GM12878 (cell line): Measurements from ENCODE around the gene AP3D1.

ENCODE experiments used
- ETV6 ChIP-seq, 2 experiments: fragments of 450-650 bp in 1 of 2; IDR thresholded peaks in 1 of 2; conservative IDR thresholded peaks in 1 of 2; 2 replicates each; pipeline ENCODE4 v1.6.1; 2014; ENCODE audit warnings: antibody characterized with exemption in 1 of 2, borderline replicate concordance in 1 of 2, low read depth in 1 of 2, mild to moderate bottlenecking in 1 of 2, moderate library complexity in 1 of 2
- JUND ChIP-seq: IDR thresholded peaks from 2 replicates; pipeline ENCODE4 v1.6.1; 2012; ENCODE audit warnings: low read depth, mild to moderate bottlenecking, low read length, improper control_type of control experiment, moderate library complexity
- NFIC ChIP-seq: IDR thresholded peaks from 2 replicates; pipeline ENCODE4 v1.6.1; 2012; ENCODE audit warnings: low read depth, mild to moderate bottlenecking, inconsistent platforms, low read length, moderate library complexity
- POLR2AphosphoS5 ChIP-seq: IDR thresholded peaks from 2 replicates; pipeline ENCODE4 v1.6.1; 2011; ENCODE audit warnings: mild to moderate bottlenecking, low read length, inconsistent platforms
- RCOR1 ChIP-seq: conservative IDR thresholded peaks from 2 replicates; pipeline ENCODE4 v1.6.1; 2012; ENCODE audit warnings: low read depth, low read length, improper control_type of control experiment
- REST ChIP-seq: IDR thresholded peaks from 2 replicates; pipeline ENCODE4 v1.6.1; 2012; ENCODE audit warnings: mild to moderate bottlenecking, low read depth, low read length
- SMC3 ChIP-seq: IDR thresholded peaks from 2 replicates; pipeline ENCODE4 v1.6.1; 2011; ENCODE audit warnings: low read length, improper control_type of control experiment, borderline replicate concordance
- SREBF1 ChIP-seq: IDR thresholded peaks from 2 replicates; pipeline ENCODE4 v1.6.1; 2012; ENCODE audit warnings: mild to moderate bottlenecking, low read length
- TAF1 ChIP-seq: IDR thresholded peaks from 2 replicates; pipeline ENCODE4 v1.6.1; 2011; ENCODE audit warnings: mild to moderate bottlenecking, low read depth, low read length, borderline replicate concordance
- TCF12 ChIP-seq: IDR thresholded peaks from 2 replicates; pipeline ENCODE4 v1.6.1; 2011; ENCODE audit warnings: low read depth, mild to moderate bottlenecking, low read length
- ZBTB33 ChIP-seq: fragments of 450-650 bp; IDR thresholded peaks from 2 replicates; pipeline ENCODE4 v1.6.1; 2017; ENCODE audit warnings: mild to moderate bottlenecking
- TF ChIP-seq, protein P1 (sequence below), 3 experiments: IDR thresholded peaks in 2 of 3; conservative IDR thresholded peaks in 1 of 3; 2 replicates each; pipeline ENCODE4 v1.5.1; 2011; ENCODE audit warnings: low read depth in 3 of 3, low read length in 3 of 3, mild to moderate bottlenecking in 3 of 3, control low read depth in 2 of 3, moderate library complexity in 2 of 3, inconsistent platforms in 1 of 3, mixed read lengths in 1 of 3; ENCODE audit not compliant: control insufficient read depth in 2 of 3, insufficient read depth in 1 of 3; ENCODE audit errors: extremely low read depth in 1 of 3
- TF ChIP-seq, protein P2 (sequence below): IDR thresholded peaks from 2 replicates; pipeline ENCODE4 v1.6.1; 2011; ENCODE audit warnings: borderline replicate concordance, low read depth, mild to moderate bottlenecking, moderate library complexity, mixed read lengths, low read length; ENCODE audit not compliant: insufficient read depth; ENCODE audit errors: extremely low read length

DNA sequence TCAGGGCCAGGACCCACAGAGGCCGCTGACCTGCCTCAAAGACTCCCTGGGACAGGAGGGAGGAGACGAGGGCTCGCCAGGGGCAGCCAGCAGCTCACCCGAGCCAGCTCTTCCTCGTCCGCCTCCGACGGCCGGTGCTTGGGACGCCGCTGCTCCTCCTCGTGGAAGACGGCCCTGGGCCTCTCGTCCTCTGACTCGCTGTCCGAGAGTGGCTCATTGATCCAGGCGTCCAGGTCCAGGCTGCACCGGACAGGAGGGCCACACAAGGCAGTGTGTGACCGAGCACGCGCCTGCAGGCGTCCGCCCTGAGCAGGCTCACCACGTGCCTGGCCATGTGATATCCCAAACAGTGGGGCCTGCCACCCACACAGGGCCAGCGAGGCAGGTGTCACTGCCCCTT, 34.9 kb downstream of the AP3D1 start:
- TF ChIP-seq TAF1 (no peak), TCF12 (no peak), REST (no peak), RCOR1 (no peak), SREBF1 (no peak), POLR2AphosphoS5 (no peak), ZBTB33 (no peak), SMC3 (no peak), JUND (no peak), NFIC (no peak), ETV6 (conservative IDR thresholded peaks at IDR 0.05 in 1 of 2, IDR thresholded peaks at IDR 0.05 in 1 of 2; ENCODE audit: borderline replicate concordance in 1 of 2, low read depth in 1 of 2) (no peak)
- TF ChIP-seq, protein P1, sequence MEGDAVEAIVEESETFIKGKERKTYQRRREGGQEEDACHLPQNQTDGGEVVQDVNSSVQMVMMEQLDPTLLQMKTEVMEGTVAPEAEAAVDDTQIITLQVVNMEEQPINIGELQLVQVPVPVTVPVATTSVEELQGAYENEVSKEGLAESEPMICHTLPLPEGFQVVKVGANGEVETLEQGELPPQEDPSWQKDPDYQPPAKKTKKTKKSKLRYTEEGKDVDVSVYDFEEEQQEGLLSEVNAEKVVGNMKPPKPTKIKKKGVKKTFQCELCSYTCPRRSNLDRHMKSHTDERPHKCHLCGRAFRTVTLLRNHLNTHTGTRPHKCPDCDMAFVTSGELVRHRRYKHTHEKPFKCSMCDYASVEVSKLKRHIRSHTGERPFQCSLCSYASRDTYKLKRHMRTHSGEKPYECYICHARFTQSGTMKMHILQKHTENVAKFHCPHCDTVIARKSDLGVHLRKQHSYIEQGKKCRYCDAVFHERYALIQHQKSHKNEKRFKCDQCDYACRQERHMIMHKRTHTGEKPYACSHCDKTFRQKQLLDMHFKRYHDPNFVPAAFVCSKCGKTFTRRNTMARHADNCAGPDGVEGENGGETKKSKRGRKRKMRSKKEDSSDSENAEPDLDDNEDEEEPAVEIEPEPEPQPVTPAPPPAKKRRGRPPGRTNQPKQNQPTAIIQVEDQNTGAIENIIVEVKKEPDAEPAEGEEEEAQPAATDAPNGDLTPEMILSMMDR (IDR thresholded peaks at IDR 0.05 in 2 of 3, conservative IDR thresholded peaks at IDR 0.05 in 1 of 3; ENCODE audit: control insufficient read depth in 2 of 3, extremely low read depth in 1 of 3, insufficient read depth in 1 of 3, low read depth in 3 of 3, low read length in 3 of 3), result no peak
- TF ChIP-seq, protein P2, sequence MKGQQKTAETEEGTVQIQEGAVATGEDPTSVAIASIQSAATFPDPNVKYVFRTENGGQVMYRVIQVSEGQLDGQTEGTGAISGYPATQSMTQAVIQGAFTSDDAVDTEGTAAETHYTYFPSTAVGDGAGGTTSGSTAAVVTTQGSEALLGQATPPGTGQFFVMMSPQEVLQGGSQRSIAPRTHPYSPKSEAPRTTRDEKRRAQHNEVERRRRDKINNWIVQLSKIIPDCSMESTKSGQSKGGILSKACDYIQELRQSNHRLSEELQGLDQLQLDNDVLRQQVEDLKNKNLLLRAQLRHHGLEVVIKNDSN, result no peak
